Esophagus muscularis mucosa (tissue), 4 donors: ENCODE measurements around the gene PDS5B.
A peak's percentile ranks its signal among the peaks of the same experiment; 100 is the strongest.

Experiments
- CTCF ChIP-seq, 3 experiments: fragments of 200-600 bp in 2 of 3; fragments of 450-650 bp in 1 of 3; sonication (generic) in 2 of 3; IDR thresholded peaks; one replicate each; pipeline ENCODE4 v1.5.1; 2017 to 2019; ENCODE audit warnings: antibody characterized with exemption in 3 of 3, mild to moderate bottlenecking in 2 of 3, moderate library complexity in 1 of 3
- EP300 ChIP-seq: sonication (generic); formaldehyde crosslinking; IDR thresholded peaks from one replicate; pipeline ENCODE4 v1.6.1; 2017; ENCODE audit warnings: antibody characterized with exemption
- POLR2A ChIP-seq: fragments of 450-650 bp; IDR thresholded peaks from one replicate; pipeline ENCODE4 v1.6.1; 2017; ENCODE audit warnings: antibody characterized with exemption, moderate library complexity, mild to moderate bottlenecking, low read depth
- POLR2AphosphoS5 ChIP-seq, 2 donors: sonication (generic); formaldehyde crosslinking; IDR thresholded peaks; one replicate each; pipeline ENCODE4 v1.6.1; 2017; ENCODE audit warnings: antibody characterized with exemption in 2 of 2

DNA sequence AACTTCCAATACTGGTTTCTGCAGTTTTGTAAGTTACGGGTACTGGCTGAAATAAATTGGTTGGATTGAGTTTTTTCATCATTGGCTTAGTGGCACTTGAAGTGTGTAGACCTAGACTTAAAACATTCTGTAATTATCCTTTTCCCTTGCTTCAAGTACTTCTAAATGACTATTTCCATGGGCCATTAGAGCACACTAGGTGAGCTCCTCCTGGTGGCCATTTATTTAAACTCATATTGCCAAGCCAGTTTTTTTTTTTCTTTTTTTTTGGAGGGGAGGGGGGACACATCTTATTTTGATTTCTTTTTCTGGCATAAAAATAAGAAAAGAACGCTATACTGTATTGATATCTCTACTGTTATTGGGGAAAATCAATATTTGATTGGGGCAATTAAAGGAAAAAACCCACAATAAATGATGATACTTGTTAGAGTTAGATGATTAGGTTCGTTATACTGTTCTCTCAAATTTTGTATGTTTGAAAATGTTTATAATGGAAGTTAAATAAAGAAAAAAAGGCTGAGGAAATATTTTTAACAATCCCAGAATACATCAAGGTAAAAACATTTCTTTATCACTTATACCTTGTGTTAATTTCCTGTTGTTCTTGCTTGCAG lies 82.9 kb downstream of the PDS5B start:
- no peak for TF ChIP-seq POLR2A
- TF ChIP-seq CTCF (IDR thresholded peaks at IDR 0.05): peak; percentile 38 to 67 (median 57)
- no peak for TF ChIP-seq POLR2AphosphoS5 (IDR thresholded peaks at IDR 0.05)
- no peak for TF ChIP-seq EP300
